ENCODE results near the gene MOB3A. TPM values are rescaled to one million over a fixed set of nuclear protein-coding genes. Genes with fewer than 3 reads are reported as not detected.

The MOB3A gene
- total and polyA plus RNA-seq, 2 of the 8 experiments (the other 6 are each of a cell fraction or from before 2014, with no cell fraction given): 9.2 to 9.6 TPM

DNA sequence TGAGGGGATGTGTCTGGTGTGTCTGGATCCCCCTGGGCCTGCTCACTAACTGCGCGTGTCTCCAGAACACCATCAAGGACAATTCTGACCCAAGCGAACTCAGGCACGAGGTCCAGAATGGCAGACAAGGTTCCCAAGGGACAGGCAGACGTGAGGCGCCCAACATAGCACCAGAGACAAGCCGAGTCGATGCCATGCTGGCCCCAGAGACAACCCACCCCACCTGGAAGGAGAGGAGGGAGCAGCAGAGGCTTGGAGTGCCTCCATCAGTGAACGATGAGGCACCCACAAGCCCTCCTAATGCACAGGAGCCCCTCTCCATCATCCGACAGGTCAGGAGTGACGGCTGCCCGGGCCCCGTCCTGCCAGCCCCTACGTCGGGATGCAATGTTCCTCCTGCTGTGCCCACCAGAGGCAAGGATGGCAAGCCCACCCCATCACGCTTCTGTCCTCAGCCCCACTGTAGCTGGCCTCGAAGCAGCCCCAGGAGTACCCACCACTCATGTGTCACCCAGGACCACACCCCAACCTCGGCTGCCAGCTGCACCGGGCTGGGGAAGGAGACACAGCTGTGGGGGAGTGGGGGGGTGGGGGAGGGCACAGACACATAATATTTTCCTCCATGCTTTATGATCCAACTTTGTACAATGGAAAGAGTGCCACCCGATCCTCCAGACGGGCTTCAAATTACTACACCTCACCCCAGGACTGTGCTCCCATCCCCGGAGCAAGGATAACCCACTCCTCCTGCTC lies 43.4 kb upstream of the MOB3A start (continued):
- no peak for TF ChIP-seq TBP (IDR thresholded peaks at IDR 0.05; ENCODE audit: low read depth, low read length)

Measured in H1 (cell line).